Cardiac muscle cell (in vitro differentiated cells and primary cell): ENCODE data around the gene FAM117A. TPM values are rescaled to one million over a fixed set of nuclear protein-coding genes. Genes with fewer than 3 reads are reported as not detected.

ENCODE experiments used
- DNase-seq, 2 donors: peaks; one replicate each; pipeline versions ENCODE4 v3.0.0 to v3.0.0-alpha.2; 2010 to 2017; ENCODE audit warnings: low read depth in 1 of 2, low spot score in 1 of 2
- H3K27ac ChIP-seq: fragments of 200-600 bp; sonication (generic); 2 replicates; pipeline ENCODE4 v1.5.1; 2016
- H3K27me3 ChIP-seq: fragments of 200-600 bp; sonication (generic); 2 replicates; pipeline ENCODE4 v1.6.0; 2016; ENCODE audit warnings: control low read depth
- H3K36me3 ChIP-seq: fragments of 200-600 bp; sonication (generic); 2 replicates; pipeline ENCODE4 v1.5.1; 2016; ENCODE audit warnings: control low read depth
- H3K4me1 ChIP-seq: fragments of 200-600 bp; sonication (generic); 2 replicates; pipeline ENCODE4 v1.8.1; 2017; ENCODE audit warnings: low read depth, mild to moderate bottlenecking, mixed run types
- H3K4me3 ChIP-seq: fragments of 200-600 bp; sonication (generic); 2 replicates; pipeline ENCODE4 v1.5.1; 2016; ENCODE audit warnings: mild to moderate bottlenecking
- H3K9me3 ChIP-seq: fragments of 200-600 bp; sonication (generic); 2 replicates; pipeline ENCODE4 v1.5.1; 2017; ENCODE audit warnings: low read depth, mild to moderate bottlenecking, control low read depth
- CTCF ChIP-seq: IDR thresholded peaks from 2 replicates; pipeline ENCODE4 v1.5.1; 2012; ENCODE audit warnings: low read depth, mild to moderate bottlenecking, low read length
- polyA plus RNA-seq: library from polyadenylated mRNA; unstranded; fragments of >200 nt; fragmentation: Nextera tagmentation; extraction: Ambion mirVana; gene quantifications from 2 replicates; pipeline ENCODE4 v1.2.1, GENCODE V29; 2016
- total RNA-seq: library from RNA; depleted of rRNA; stranded (reverse); fragments of >200 nt; gene quantifications from 2 replicates; pipeline ENCODE4 v1.2.3, GENCODE V29; 2016

FAM117A gene, protein sequence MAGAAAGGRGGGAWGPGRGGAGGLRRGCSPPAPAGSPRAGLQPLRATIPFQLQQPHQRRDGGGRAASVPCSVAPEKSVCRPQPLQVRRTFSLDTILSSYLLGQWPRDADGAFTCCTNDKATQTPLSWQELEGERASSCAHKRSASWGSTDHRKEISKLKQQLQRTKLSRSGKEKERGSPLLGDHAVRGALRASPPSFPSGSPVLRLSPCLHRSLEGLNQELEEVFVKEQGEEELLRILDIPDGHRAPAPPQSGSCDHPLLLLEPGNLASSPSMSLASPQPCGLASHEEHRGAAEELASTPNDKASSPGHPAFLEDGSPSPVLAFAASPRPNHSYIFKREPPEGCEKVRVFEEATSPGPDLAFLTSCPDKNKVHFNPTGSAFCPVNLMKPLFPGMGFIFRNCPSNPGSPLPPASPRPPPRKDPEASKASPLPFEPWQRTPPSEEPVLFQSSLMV
- 19.2 and 30.9 TPM in 2 replicates for total RNA-seq
- polyA plus RNA-seq = 21.8 and 25.5 TPM in 2 replicates

DNA sequence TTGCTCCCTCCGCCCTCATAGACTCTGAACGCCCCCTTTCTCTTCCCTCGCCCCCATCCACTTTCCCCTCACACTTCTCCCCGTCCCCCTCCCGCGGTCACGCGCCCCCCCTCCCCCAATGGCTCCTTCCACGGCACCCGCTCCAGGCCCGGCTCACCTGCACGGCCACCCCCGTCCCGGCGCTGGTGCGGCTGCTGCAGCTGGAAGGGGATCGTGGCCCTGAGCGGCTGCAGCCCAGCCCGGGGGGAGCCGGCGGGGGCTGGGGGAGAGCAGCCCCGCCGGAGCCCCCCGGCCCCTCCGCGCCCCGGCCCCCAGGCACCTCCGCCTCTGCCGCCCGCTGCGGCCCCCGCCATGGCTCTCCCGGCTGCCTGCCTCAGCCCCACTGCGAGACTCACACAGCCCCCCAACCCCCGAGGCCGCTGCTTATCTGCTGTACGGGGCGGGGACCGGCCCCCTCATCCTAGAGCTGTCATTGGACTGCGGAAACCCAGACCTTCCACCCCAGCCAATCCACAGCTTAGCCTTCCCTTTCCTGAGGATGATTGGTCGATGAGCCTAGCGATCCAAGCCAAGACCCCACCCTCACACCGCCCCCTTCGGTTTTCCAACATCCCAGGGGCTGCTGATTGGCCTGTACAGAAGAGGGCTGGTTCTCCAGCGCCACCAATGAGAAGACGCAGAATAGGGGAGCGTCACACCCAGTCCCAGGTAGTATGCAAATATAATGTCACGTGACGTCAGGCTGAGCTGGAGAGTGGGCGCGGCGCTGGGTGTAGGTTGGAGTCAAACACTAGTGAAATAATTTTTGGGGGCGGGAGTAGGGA is at the start of gene FAM117A:
TSS of gene FAM117A (minus strand) at position 397 of the 824 bp plus-strand sequence. CDS start at position 353, 44 bp downstream.
- H3K36me3 ChIP-seq = no peaks in the 10 kb centered on the region
- H3K4me3 ChIP-seq = peak within 1 kb of the TSS; percentile 86
- no peak for TF ChIP-seq CTCF
- peak within 1 kb of the TSS; percentile 39 for H3K27ac ChIP-seq
- H3K4me1 ChIP-seq = peaks cover 5% of the 10 kb centered on the region
- no peaks in the 10 kb centered on the region for H3K9me3 ChIP-seq
- peak; percentile 99 for DNase-seq
- H3K27me3 ChIP-seq = peaks cover 11% of the 10 kb centered on the region

- no peak for DNase-seq
- Histone ChIP-seq H3K27me3 (no peaks in the 10 kb centered on the region), H3K27ac (no peak overlapping the region), H3K36me3 (peaks cover 64% of the 10 kb centered on the region), H3K9me3 (no peaks in the 10 kb centered on the region), H3K4me3 (no peak overlapping the region), H3K4me1 (no peaks in the 10 kb centered on the region)
- TF ChIP-seq CTCF = no peak
Observed at GRCh38 chr17:49809056-49809455, 45.1 kb upstream of the FAM117A start.

DNA sequence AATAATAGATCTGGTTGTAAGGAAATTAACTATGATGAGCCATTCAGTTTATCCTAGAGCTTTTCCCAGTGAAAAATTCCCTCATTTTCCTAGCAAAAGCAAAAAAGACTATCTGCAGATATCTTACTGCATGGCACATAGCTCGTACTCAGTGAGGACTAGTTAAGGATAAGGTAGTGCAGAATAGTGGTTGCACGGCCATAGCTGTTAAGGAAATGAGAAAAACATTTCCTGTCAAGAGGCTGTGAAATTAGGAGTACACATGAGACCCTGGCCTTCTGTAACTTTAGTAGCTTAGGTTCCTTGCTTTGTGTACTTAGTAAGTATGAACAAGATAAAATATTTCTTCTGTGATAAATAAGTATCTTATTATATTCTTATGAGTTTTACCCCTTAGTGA is 34.8 kb upstream of the FAM117A start:
- Histone ChIP-seq H3K27ac (no peak overlapping the region), H3K27me3 (no peaks in the 10 kb centered on the region), H3K4me3 (no peak overlapping the region), H3K36me3 (peaks cover 62% of the 10 kb centered on the region), H3K9me3 (no peaks in the 10 kb centered on the region), H3K4me1 (no peaks in the 10 kb centered on the region)
- TF ChIP-seq CTCF = no peak
- DNase-seq = no peak

DNA sequence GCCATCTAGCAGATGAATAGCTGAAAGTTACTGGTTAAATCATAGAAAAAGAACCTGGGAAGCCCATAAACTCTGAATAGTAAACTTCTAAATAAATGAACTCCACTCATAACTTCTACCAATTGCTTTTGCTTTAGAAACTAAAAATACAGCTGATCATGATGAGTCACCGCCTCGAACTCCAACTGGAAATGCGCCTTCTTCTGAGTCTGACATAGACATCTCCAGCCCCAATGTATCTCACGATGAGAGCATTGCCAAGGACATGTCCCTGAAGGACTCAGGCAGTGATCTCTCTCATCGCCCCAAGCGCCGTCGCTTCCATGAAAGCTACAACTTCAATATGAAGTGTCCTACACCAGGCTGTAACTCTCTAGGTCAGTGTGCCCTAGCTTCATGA is 34.3 kb upstream of the FAM117A start:
- no peaks in the 10 kb centered on the region for H3K27me3 ChIP-seq
- peaks cover 63% of the 10 kb centered on the region for H3K36me3 ChIP-seq
- DNase-seq = no peak
- H3K4me1 ChIP-seq = no peaks in the 10 kb centered on the region
- no peak overlapping the region for H3K4me3 ChIP-seq
- no peak for TF ChIP-seq CTCF
- H3K27ac ChIP-seq = peak overlapping the region; percentile 25
- no peaks in the 10 kb centered on the region for H3K9me3 ChIP-seq

DNA sequence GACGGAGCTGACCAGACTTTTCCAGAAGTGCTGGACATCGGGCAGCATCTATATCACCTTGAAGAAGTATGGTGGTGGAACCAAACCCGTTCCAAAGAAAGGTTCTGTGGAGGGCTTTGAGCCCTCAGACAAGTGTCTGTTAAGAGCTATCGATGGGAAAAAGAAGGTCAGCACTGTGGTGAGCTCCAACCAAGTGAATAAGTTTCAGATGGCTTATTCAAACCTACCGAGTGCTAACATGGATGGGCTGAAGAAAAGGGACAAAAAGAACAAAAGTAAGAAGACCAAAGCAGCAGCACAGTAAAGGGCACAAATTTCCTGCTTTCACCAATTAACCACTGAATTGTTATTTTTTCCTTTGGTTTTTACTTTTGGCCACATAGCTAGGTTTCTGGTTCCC is 31.4 kb upstream of the FAM117A start:
- no peaks in the 10 kb centered on the region for H3K4me1 ChIP-seq
- no peaks in the 10 kb centered on the region for H3K27me3 ChIP-seq
- no peak overlapping the region for H3K27ac ChIP-seq
- no peaks in the 10 kb centered on the region for H3K9me3 ChIP-seq
- TF ChIP-seq CTCF = no peak
- no peak overlapping the region for H3K4me3 ChIP-seq
- peaks cover 64% of the 10 kb centered on the region for H3K36me3 ChIP-seq
- no peak for DNase-seq
